HepG2 (cell line): ENCODE measurements around the gene VAPB. TPM values are rescaled to one million over a fixed set of nuclear protein-coding genes. Genes with fewer than 3 reads are reported as not detected.

ENCODE experiments used
- CBX5 ChIP-seq: sonication (generic); formaldehyde crosslinking; IDR thresholded peaks from 2 replicates; pipeline ENCODE4 v1.4.0; 2020; ENCODE audit warnings: missing genetic modification reagents, borderline replicate concordance
- DDIT3 ChIP-seq: sonication (generic); formaldehyde crosslinking; IDR thresholded peaks from 2 replicates; pipeline ENCODE4 v1.4.0; 2020; ENCODE audit warnings: mild to moderate bottlenecking, missing genetic modification reagents
- FOXO1 ChIP-seq: sonication (generic); formaldehyde crosslinking; IDR thresholded peaks from 2 replicates; pipeline ENCODE4 v1.4.0; 2020; ENCODE audit warnings: missing genetic modification reagents
- HNRNPK ChIP-seq: fragments of 200-400 bp; formaldehyde crosslinking; IDR thresholded peaks from 2 replicates; pipeline ENCODE4 v1.6.1; 2018; ENCODE audit warnings: low read length, low read depth, moderate library complexity, mild to moderate bottlenecking; ENCODE audit not compliant: poor library complexity, severe bottlenecking
- HOXA5 ChIP-seq: sonication (generic); formaldehyde crosslinking; IDR thresholded peaks from 2 replicates; pipeline ENCODE4 v1.4.0; 2020; ENCODE audit warnings: missing genetic modification reagents
- IKZF4 ChIP-seq: sonication (generic); formaldehyde crosslinking; IDR thresholded peaks from 2 replicates; pipeline ENCODE4 v1.5.1; 2020; ENCODE audit warnings: borderline replicate concordance, mild to moderate bottlenecking, low read depth, missing genetic modification reagents; ENCODE audit errors: not compliant biosample characterization
- KDM5B ChIP-seq: sonication (generic); formaldehyde crosslinking; IDR thresholded peaks from 2 replicates; pipeline ENCODE4 v1.4.0; 2020; ENCODE audit warnings: missing genetic modification reagents, mild to moderate bottlenecking, borderline replicate concordance
- MIXL1 ChIP-seq: IDR thresholded peaks from 2 replicates; pipeline ENCODE4 v1.6.1; 2016
- PAWR ChIP-seq: sonication (generic); formaldehyde crosslinking; IDR thresholded peaks from 2 replicates; pipeline ENCODE4 v1.4.0; 2020; ENCODE audit warnings: missing genetic modification reagents, mild to moderate bottlenecking, borderline replicate concordance
- PITX1 ChIP-seq: sonication (generic); formaldehyde crosslinking; IDR thresholded peaks from 2 replicates; pipeline ENCODE4 v1.5.1; 2020; ENCODE audit warnings: mild to moderate bottlenecking, missing genetic modification reagents
- PRDM15 ChIP-seq: sonication (generic); formaldehyde crosslinking; IDR thresholded peaks from 2 replicates; pipeline ENCODE4 v1.4.0; 2020; ENCODE audit warnings: missing genetic modification reagents
- SP5 ChIP-seq: IDR thresholded peaks from 2 replicates; pipeline ENCODE4 v1.6.1; 2016; ENCODE audit warnings: low read depth, borderline replicate concordance
- TP53 ChIP-seq: sonication (generic); formaldehyde crosslinking; conservative IDR thresholded peaks from 2 replicates; pipeline ENCODE4 v1.4.0; 2020; ENCODE audit warnings: missing genetic modification reagents
- ZNF563 ChIP-seq: sonication (generic); formaldehyde crosslinking; IDR thresholded peaks from 2 replicates; pipeline ENCODE4 v1.8.0; 2022; ENCODE audit warnings: mild to moderate bottlenecking, moderate library complexity, missing genetic modification reagents
- ZNF570 ChIP-seq: sonication (generic); formaldehyde crosslinking; IDR thresholded peaks from 2 replicates; pipeline ENCODE4 v1.4.0; 2020; ENCODE audit warnings: mild to moderate bottlenecking, missing genetic modification reagents, borderline replicate concordance
- ZNF704 ChIP-seq: sonication (generic); formaldehyde crosslinking; IDR thresholded peaks from 2 replicates; pipeline ENCODE4 v1.8.1; 2023; ENCODE audit warnings: mild to moderate bottlenecking, inconsistent platforms, moderate library complexity, missing genetic modification reagents, borderline replicate concordance
- ZNF746 ChIP-seq: sonication (generic); formaldehyde crosslinking; IDR thresholded peaks from 2 replicates; pipeline ENCODE4 v1.8.0; 2022; ENCODE audit warnings: mild to moderate bottlenecking, missing genetic modification reagents
- ZNF878 ChIP-seq: sonication (generic); formaldehyde crosslinking; IDR thresholded peaks from 2 replicates; pipeline ENCODE4 v1.8.1; 2023; ENCODE audit warnings: mild to moderate bottlenecking, missing genetic modification reagents, moderate library complexity
- ZZZ3 ChIP-seq: sonication (generic); formaldehyde crosslinking; IDR thresholded peaks from 2 replicates; pipeline ENCODE4 v1.4.0; 2020; ENCODE audit warnings: missing genetic modification reagents, mild to moderate bottlenecking, borderline replicate concordance
- polyA plus RNA-seq, 8 experiments: library from polyadenylated mRNA; depleted of rRNA in 3 of 8; stranded (reverse) in 7 of 8; unstranded in 1 of 8; fragments of >200 nt; fragmentation: Illumina TruSeq in 4 of 8; extraction: Trizol in 4 of 8; gene quantifications; 2 replicates each; pipeline versions ENCODE4 v1.2.1 to v1.2.3, GENCODE V29; 2011 to 2016; ENCODE audit warnings: low read depth in 4 of 8, missing spikeins in 1 of 8, mixed read lengths in 1 of 8; ENCODE audit not compliant: insufficient read depth in 1 of 8
- total RNA-seq, 5 experiments: library from RNA; depleted of rRNA; stranded (reverse); fragments of >200 nt; fragmentation: Illumina TruSeq; extraction: Trizol; gene quantifications; 2 replicates each; pipeline ENCODE4 v1.2.3, GENCODE V29; 2016; ENCODE audit warnings: low read depth in 1 of 5
- TF ChIP-seq, protein P1 (sequence below): sonication (generic); formaldehyde crosslinking; IDR thresholded peaks from 2 replicates; pipeline ENCODE4 v1.4.0; 2020; ENCODE audit warnings: mild to moderate bottlenecking, missing genetic modification reagents

The VAPB gene
- total and polyA plus RNA-seq, 2 of the 13 experiments (the other 11 are each of a cell fraction or from before 2014, with no cell fraction given): 18.6 to 48.5 TPM

DNA sequence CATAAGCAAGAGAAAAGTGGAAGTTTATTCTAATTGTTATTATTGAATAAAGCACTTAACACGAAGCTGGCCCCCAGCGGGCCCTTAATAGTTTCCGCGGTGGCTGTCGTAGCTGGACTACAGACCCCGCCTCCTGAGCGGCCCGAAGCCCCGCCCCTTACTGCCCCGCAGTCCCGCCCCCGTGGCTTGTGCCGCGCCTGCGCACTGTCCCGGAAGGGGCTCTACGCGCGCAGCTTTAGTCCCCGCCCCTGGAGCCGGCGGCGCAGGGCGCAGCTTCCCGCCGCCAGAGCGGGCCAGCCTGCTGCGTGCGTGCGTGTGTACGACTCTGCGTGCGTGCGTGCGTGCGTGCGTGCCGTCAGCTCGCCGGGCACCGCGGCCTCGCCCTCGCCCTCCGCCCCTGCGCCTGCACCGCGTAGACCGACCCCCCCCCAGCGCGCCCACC, at the start of gene VAPB (continued):
- TF ChIP-seq, protein P1, sequence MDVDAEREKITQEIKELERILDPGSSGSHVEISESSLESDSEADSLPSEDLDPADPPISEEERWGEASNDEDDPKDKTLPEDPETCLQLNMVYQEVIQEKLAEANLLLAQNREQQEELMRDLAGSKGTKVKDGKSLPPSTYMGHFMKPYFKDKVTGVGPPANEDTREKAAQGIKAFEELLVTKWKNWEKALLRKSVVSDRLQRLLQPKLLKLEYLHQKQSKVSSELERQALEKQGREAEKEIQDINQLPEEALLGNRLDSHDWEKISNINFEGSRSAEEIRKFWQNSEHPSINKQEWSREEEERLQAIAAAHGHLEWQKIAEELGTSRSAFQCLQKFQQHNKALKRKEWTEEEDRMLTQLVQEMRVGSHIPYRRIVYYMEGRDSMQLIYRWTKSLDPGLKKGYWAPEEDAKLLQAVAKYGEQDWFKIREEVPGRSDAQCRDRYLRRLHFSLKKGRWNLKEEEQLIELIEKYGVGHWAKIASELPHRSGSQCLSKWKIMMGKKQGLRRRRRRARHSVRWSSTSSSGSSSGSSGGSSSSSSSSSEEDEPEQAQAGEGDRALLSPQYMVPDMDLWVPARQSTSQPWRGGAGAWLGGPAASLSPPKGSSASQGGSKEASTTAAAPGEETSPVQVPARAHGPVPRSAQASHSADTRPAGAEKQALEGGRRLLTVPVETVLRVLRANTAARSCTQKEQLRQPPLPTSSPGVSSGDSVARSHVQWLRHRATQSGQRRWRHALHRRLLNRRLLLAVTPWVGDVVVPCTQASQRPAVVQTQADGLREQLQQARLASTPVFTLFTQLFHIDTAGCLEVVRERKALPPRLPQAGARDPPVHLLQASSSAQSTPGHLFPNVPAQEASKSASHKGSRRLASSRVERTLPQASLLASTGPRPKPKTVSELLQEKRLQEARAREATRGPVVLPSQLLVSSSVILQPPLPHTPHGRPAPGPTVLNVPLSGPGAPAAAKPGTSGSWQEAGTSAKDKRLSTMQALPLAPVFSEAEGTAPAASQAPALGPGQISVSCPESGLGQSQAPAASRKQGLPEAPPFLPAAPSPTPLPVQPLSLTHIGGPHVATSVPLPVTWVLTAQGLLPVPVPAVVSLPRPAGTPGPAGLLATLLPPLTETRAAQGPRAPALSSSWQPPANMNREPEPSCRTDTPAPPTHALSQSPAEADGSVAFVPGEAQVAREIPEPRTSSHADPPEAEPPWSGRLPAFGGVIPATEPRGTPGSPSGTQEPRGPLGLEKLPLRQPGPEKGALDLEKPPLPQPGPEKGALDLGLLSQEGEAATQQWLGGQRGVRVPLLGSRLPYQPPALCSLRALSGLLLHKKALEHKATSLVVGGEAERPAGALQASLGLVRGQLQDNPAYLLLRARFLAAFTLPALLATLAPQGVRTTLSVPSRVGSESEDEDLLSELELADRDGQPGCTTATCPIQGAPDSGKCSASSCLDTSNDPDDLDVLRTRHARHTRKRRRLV (CRISPR knock-in tag): no peak
- TF ChIP-seq ZNF704 (CRISPR knock-in tag) (0 out of 2 replicates have a peak, but pooled peaks have one; percentile 63), PITX1 (CRISPR knock-in tag) (no peak; the same call in 1 of the 2 replicates), SP5 (peak; percentile 34; the same call in 1 of the 2 replicates), ZNF570 (CRISPR knock-in tag) (no peak), MIXL1 (CRISPR knock-in tag) (0 out of 2 replicates have a peak, but pooled peaks have one; percentile 18), IKZF4 (CRISPR knock-in tag) (peak; percentile 7), ZZZ3 (peak; percentile 97), CBX5 (CRISPR knock-in tag) (no peak), TP53 (CRISPR knock-in tag) (no peak), PAWR (no peak), ZNF746 (CRISPR knock-in tag) (no peak), ZNF563 (peak; percentile 77; the same call in 1 of the 2 replicates), HNRNPK (peak; percentile 77), DDIT3 (CRISPR knock-in tag) (no peak), KDM5B (CRISPR knock-in tag) (peak; percentile 92), PRDM15 (CRISPR knock-in tag) (no peak), FOXO1 (CRISPR knock-in tag) (peak; percentile 79), ZNF878 (CRISPR knock-in tag) (no peak), HOXA5 (CRISPR knock-in tag) (peak; percentile 93)
